Dedifferentiated amniotic fluid mesenchymal stem cell (primary cell): ENCODE results near the gene SEMA4A.
"Not testable (repeated sequence)": the region's sequence is repeated elsewhere in the genome, so short reads cannot be mapped to it uniquely, and the experiment has no call there.

Experiments
- DNase-seq: peaks from one replicate; pipeline ENCODE4 v3.0.0-alpha.2; 2016; ENCODE audit errors: extremely low spot score

The SEMA4A gene

DNA sequence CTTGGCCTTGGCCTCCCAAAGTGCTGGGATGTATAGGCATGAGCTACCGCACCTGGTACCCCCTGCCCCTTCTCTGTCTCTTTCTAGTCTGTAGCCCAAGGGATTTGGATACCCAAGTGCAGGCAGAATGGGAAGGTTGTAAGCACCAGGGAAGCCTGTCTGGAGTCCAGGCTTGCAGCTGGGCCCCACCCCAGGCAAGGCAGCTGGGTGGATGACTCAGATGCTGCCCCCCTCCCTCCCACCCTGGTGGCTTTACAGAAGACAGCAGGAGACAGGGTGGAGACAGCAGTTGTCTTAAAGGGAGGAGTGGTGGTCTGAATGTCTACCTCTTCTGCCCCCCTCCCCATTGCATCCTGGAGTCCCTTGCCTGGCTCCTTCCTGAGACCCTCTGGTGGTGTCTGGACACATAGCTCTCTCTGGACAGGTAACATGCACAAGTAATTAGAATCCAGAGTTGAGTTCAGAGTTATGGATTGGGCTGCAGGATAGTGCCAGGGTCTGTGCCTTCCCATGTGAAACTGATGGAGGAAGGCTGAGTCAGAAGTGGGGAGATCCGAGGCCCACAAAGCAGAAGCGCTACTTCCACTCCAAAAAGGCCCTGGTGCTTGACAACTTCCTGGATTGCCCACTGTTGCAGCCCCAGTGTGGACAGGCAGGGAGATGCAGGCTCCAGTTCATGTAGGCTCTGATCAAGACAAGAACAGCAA is 33.7 kb upstream of the SEMA4A start:
- DNase-seq = peak; percentile 46

GRCh38 chr1:156120318-156120717 is 33.1 kb upstream of the SEMA4A start:
- DNase-seq = no peak

GRCh38 chr1:156121005-156121404 is 32.4 kb upstream of the SEMA4A start:
- not testable (repeated sequence) for DNase-seq

- no peak for DNase-seq
Observed at GRCh38 chr1:156121457-156121856, 31.9 kb upstream of the SEMA4A start.

GRCh38 chr1:156122086-156122485 is 31.3 kb upstream of the SEMA4A start:
- no peak for DNase-seq

DNA sequence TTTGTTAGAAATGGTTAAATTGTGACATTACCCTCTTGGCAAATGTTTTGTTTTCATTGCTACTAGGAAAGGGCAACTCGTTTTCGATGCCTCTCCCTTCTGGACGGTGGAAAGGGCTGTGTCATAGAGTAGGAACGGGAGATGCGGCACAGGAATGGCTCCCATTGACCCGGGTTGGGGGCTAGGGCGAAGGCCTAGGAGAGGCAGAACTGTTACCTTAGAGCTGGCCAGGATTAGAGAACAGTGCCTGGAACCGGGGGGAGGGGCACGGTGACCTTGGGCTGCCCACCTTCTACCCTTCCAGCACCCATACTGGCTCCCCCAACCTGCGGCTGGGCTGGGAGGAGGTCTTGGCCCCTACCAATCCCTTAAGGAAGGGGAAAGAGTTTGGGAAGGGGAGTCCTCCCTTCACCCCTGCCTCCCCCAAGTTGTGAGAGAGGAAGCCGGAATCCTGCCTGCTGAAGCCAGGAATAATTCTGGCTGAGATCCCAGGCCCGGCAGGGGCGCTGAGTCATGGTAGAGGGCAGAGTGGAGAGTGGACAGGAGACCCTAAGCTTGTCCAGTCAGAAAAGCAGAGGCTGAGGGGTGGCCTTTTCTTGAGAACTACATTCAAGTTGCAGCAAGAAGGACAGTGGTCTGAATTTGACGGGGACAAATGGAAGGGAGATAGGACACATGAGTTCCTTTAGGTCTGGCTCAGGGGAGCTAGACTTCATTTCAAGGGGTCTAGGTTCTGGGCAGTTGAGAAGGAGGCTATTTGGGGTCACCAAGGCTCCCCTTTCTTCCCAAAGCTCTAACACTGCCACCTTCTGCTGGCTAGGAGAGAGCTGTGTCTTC is 30.6 kb upstream of the SEMA4A start:
- DNase-seq = peak; percentile 70

DNA sequence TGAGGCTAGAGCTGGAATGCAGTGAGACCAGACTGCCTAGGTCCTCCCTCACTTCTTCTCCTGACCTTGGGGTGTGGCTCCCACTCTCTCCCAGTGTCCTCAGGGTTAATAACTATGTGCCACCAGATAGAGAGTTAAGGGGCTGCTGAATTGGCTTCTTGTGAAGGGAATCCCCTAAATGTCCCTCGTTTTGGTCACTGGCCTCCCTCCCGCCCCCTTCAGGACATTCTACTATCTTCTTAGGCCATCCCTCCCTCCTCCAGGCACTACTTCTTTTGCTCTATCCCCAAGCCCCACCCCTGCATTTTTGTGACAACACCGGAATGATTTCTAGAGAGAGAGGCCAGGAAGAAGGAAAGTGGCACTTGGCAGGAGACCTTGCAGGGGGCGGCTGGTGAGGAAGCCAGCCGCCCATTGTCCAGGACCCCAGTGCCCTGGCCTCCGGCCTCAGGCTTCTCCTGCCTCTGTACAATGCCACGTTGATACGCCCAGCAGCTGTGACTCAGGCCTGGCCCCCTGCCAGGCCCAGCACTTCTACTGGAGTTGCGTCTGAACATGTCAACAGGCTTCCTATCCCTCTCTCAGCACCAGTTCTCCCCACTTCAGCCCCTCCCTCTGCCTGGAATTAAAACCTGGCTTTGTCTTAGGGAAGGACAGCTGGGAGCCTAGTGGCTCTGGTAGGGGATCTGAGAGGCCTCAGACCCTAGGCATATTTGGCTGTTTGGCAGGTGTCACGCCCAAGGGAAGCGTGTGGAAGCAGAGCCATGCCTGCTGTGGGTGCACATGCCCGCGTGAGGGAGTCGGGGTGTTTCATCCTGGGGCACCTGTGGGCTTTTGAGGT is 29.8 kb upstream of the SEMA4A start:
- peak; percentile 95 for DNase-seq

- DNase-seq = no peak
Observed at GRCh38 chr1:156124557-156125483, 28.6 kb upstream of the SEMA4A start.

GRCh38 chr1:156125544-156125943 is 27.8 kb upstream of the SEMA4A start:
- not testable (repeated sequence) for DNase-seq

DNA sequence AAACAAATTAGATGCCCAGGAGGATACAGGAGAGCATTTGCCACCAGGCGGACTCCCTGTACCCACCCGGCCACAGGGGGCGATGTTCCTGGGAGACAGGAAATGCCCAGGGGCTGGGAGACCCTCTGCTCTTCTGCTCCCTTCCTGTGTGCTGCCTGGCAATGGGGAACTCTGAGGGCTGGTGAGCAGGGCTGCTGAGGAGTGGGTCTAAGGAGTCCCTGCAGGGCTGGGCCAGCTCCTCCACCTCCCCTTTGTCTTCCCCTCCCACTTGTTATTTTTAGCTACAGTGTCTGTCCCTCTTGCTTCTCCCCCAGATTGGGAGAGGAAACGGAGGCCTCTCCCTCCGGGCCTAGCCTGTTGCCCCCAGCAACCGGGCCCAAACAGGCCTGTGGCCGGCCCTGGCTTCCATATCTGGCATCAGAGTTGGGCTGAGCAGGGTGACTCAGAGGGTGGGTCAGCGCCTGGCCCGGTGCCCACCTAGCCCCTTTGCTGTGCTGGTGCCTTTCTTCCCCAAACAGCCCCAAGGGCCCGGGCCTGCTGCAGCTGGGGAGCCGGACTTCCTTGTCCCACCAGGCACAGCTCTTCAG is 27.2 kb upstream of the SEMA4A start:
- peak; percentile 97 for DNase-seq

DNA sequence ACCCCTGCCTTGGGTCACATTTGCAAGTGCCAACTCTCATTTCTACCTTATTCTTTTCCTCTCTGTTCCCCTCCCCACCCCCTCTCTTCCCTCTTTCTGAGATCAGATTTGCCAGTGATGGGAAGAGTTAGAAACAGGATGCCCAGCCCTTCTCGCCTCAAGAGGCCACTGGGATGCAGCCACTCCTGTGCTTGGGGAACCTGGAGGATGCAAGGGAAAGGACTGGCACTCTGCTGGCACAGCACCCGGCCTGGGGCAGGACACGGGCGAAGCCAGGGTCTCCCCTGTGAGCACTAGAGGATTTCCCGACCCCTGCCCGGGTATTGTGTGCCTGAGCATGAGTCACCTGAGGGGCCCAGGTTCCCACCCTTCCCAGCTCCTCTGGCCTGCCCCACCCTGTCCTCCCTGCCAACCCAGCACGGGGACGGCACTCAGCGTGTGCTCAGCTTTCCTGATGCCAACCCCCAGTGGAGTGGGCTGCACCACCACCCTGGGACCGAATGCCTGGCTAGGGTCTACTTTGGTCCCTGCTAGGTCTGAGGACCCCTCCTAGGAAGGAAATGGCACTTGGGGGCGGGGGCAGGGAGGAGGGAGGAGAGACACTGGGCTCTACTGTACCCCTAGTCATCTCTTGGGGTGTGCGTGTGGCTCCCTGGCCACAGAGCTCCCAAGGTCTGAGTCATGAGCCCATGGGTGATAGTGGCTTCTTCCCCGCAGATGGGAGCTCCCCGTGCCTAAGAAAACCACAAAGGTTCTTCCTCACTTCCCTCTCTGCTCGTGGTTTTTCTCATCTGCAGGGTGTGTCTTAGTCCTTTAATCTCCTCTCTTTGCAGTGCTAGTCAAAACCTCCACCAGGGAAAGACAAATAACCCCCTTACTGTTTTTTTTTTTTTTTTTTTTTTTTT is 26.5 kb upstream of the SEMA4A start:
- DNase-seq = peak; percentile 77

- no peak for DNase-seq
Observed at GRCh38 chr1:156128308-156128653, 25.1 kb upstream of the SEMA4A start.

DNA sequence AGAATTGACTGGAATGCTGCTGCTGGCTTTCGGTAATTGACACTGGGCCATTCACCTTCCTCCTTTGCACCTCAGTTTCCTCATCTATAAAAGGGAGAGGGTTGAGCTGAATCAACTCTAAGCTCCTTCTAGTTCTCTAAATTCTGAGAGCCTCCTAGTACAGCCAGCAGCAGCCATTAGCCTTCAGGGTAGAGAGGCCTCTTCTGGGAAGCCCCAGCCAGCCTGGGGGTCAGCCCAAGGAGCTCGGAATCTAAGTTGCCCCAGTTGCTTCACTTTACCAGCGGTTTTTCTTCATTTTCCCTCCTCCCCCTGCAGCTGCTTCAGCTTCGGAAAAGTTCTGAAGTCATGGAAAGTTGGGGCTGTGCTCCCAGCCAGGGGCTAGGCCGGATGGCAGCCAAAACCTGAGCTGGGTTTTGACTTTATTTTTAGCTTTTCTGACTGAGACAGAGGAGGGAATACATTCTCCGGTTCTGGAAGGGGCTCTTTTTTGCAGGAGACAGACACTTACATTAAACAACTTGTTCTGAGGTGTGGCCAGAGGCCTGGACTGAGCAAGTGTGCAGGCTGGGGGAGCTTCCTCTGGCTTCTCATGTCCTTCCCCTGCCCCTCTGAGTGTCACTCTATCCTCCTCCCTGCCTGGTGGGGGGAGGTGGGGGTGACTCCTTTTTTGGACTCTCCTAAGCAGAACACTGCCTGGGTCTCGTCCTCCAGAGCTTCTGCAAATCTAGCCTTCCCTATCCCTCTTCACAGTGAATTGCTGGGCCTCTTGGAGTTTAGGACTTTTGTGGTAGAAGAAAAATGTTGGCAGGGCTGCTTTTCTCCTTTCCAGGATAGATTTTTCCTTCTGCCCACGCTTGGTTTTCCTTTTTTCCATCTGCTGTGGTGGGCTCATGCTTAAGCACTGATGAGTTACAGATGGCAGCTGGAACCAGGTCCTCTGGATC is 24.5 kb upstream of the SEMA4A start:
- peak; percentile 75 for DNase-seq

GRCh38 chr1:156129687-156130577 is 23.5 kb upstream of the SEMA4A start:
- DNase-seq = peak; percentile 97

DNA sequence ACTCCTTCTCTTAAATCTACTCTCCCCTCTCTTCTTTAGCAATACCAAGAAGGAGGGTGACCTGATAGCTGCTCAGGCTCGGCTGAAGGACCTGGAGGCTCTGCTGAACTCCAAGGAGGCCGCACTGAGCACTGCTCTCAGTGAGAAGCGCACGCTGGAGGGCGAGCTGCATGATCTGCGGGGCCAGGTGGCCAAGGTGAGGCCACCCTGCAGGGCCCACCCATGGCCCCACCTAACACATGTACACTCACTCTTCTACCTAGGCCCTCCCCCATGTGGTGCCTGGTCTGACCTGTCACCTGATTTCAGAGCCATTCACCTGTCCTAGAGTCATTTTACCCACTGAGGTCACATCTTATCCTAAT is 22.8 kb upstream of the SEMA4A start:
- no peak for DNase-seq

- DNase-seq = no peak
Observed at GRCh38 chr1:156134716-156135435, 18.5 kb upstream of the SEMA4A start.
